Osteoblast (primary cell): ENCODE results near the gene HMHB1. TPM values are rescaled to one million over a fixed set of nuclear protein-coding genes. Genes with fewer than 3 reads are reported as not detected.

Source experiments
- DNase-seq: peaks from one replicate; pipeline ENCODE4 v3.0.0; 2011; ENCODE audit warnings: low spot score, mixed read lengths; ENCODE audit not compliant: insufficient read length; ENCODE audit errors: missing footprints
- H2AFZ ChIP-seq: 2 replicates; pipeline ENCODE4 v1.6.0; 2011; ENCODE audit warnings: mild to moderate bottlenecking, low read length
- H3K27ac ChIP-seq: 2 replicates; pipeline ENCODE4 v1.5.1; 2011; ENCODE audit warnings: mild to moderate bottlenecking, low read depth, low read length, moderate library complexity
- H3K27me3 ChIP-seq: 2 replicates; pipeline ENCODE4 v1.6.0; 2012; ENCODE audit warnings: mild to moderate bottlenecking, control low read depth, inconsistent platforms, low read length, moderate library complexity; ENCODE audit not compliant: insufficient read depth
- H3K36me3 ChIP-seq: 2 replicates; pipeline ENCODE4 v1.5.1; 2011; ENCODE audit warnings: mild to moderate bottlenecking, low read length, control low read depth, moderate library complexity; ENCODE audit not compliant: insufficient read depth
- H3K4me1 ChIP-seq: 2 replicates; pipeline ENCODE4 v1.5.1; 2011; ENCODE audit warnings: mild to moderate bottlenecking, low read length, control low read depth, moderate library complexity; ENCODE audit not compliant: insufficient read depth
- H3K4me2 ChIP-seq: 2 replicates; pipeline ENCODE4 v1.6.0; 2011; ENCODE audit warnings: mild to moderate bottlenecking, low read length; ENCODE audit not compliant: insufficient read depth
- H3K4me3 ChIP-seq: fragments of 200-600 bp; sonication (generic); 3 replicates; pipeline ENCODE4 v1.5.1; 2012; ENCODE audit warnings: mild to moderate bottlenecking, low read length, inconsistent platforms; ENCODE audit not compliant: insufficient read depth
- H3K79me2 ChIP-seq: 2 replicates; pipeline ENCODE4 v1.6.0; 2012; ENCODE audit warnings: mild to moderate bottlenecking, low read length, control low read depth, inconsistent platforms; ENCODE audit not compliant: insufficient read depth
- H3K9me3 ChIP-seq: 2 replicates; pipeline ENCODE4 v1.5.1; 2011; ENCODE audit warnings: low read depth, low read length, control low read depth
- H4K20me1 ChIP-seq: 2 replicates; pipeline ENCODE4 v1.6.0; 2012; ENCODE audit warnings: mild to moderate bottlenecking, low read length, control low read depth; ENCODE audit not compliant: insufficient read depth
- total RNA-seq: library from RNA; depleted of rRNA; stranded (reverse); fragments of >200 nt; gene quantifications from 2 replicates; pipeline ENCODE4 v1.2.3, GENCODE V29; 2012
- TF ChIP-seq, protein P1 (sequence below): IDR thresholded peaks from 2 replicates; pipeline ENCODE4 v1.5.1; 2011; ENCODE audit warnings: mild to moderate bottlenecking, low read depth, low read length, moderate library complexity; ENCODE audit errors: extremely low read depth

The HMHB1 gene
- total RNA-seq, 1 donor: not detected

DNA sequence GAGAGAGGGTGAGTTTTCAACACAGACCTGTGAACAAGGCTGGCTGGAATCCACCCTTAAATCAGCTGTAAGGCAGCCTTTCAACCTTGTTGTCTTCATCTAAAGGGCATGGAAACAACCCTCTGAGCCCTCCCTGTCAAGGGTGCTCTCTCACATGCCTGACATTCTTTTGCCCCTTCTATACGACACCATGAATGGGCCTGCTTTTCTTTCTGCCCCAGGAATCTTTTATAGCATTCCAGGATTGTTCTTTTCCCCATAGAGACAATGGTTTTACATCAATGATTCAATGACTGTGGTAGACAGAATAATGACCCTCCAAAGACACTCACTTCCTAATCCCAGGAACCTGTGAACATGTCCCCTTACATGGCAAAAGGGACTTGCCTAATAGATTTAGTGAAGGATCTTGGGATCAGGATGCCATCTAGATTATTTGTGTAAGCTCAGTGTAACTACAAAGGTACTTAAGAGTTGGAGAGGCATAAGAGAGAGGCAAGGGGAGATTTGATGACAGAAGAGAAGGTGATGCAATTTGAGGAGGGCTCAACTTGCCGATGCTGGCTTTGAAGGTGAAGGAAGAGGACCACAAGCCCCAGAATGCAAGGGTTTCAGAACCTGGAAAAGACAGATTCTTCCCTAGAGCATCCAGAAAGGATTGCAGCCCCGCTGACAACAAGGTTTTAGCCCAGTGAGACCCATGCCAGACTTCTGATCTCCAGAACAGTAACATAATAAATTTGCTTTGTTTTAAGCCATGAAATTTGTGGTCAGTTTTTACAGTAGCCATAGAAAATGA lies 29.2 kb upstream of the HMHB1 start:
- H4K20me1 ChIP-seq: no peaks in the 10 kb centered on the region
- no peaks in the 10 kb centered on the region for H3K27me3 ChIP-seq
- no peak overlapping the region for H3K27ac ChIP-seq
- H3K4me3 ChIP-seq: no peak overlapping the region
- TF ChIP-seq, protein P1, sequence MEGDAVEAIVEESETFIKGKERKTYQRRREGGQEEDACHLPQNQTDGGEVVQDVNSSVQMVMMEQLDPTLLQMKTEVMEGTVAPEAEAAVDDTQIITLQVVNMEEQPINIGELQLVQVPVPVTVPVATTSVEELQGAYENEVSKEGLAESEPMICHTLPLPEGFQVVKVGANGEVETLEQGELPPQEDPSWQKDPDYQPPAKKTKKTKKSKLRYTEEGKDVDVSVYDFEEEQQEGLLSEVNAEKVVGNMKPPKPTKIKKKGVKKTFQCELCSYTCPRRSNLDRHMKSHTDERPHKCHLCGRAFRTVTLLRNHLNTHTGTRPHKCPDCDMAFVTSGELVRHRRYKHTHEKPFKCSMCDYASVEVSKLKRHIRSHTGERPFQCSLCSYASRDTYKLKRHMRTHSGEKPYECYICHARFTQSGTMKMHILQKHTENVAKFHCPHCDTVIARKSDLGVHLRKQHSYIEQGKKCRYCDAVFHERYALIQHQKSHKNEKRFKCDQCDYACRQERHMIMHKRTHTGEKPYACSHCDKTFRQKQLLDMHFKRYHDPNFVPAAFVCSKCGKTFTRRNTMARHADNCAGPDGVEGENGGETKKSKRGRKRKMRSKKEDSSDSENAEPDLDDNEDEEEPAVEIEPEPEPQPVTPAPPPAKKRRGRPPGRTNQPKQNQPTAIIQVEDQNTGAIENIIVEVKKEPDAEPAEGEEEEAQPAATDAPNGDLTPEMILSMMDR: no peak
- no peak for DNase-seq
- H3K4me2 ChIP-seq: no peak overlapping the region
- H3K36me3 ChIP-seq: no peaks in the 10 kb centered on the region
- no peak overlapping the region for H2AFZ ChIP-seq
- no peaks in the 10 kb centered on the region for H3K9me3 ChIP-seq
- no peaks in the 10 kb centered on the region for H3K79me2 ChIP-seq
- peaks cover 7% of the 10 kb centered on the region for H3K4me1 ChIP-seq

- TF ChIP-seq, protein P1: no peak
- no peak for DNase-seq
- peaks cover 16% of the 10 kb centered on the region for H3K4me1 ChIP-seq
- H3K4me2 ChIP-seq: no peak overlapping the region
- no peaks in the 10 kb centered on the region for H3K9me3 ChIP-seq
- no peaks in the 10 kb centered on the region for H3K79me2 ChIP-seq
- no peaks in the 10 kb centered on the region for H3K36me3 ChIP-seq
- H4K20me1 ChIP-seq: no peaks in the 10 kb centered on the region
- no peak overlapping the region for H3K4me3 ChIP-seq
- H3K27me3 ChIP-seq: no peaks in the 10 kb centered on the region
- H3K27ac ChIP-seq: no peak overlapping the region
- no peak overlapping the region for H2AFZ ChIP-seq
Observed at GRCh38 chr5:143788401-143788800, 23.6 kb upstream of the HMHB1 start.

DNA sequence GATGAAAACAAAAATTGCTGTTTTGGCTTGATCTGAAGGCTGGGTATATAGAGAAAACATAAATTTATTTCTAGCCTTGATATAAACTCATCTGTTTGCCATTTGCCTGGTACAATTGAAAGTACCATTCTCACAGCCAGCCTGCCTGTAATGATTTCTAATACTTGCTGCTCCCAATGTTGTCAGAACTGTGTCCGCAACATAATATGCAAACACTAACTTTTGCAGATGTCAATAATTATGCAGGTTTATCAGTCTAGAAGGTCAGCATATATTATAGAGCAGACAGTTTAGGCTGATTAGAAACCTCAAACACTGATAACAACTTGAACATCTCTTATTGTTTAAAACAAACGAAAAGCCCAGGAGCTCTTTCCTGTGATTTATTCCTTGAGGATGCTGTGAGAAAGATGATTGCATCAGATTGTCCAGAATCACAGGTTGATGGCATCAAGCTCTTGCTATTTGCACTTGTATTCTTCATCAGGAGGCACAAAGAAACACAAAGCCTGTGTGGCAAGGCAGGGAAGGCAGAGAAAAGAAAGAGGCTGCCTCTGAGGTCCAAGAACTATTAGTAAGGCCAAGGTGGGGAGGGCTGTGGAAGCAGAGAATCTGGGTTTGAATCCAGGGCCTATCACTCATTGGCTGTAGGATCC lies 21.4 kb upstream of the HMHB1 start:
- no peaks in the 10 kb centered on the region for H3K79me2 ChIP-seq
- no peak overlapping the region for H3K27ac ChIP-seq
- TF ChIP-seq, protein P1: no peak
- DNase-seq: no peak
- H3K36me3 ChIP-seq: no peaks in the 10 kb centered on the region
- H3K4me1 ChIP-seq: peaks cover 16% of the 10 kb centered on the region
- no peaks in the 10 kb centered on the region for H3K9me3 ChIP-seq
- no peak overlapping the region for H3K4me3 ChIP-seq
- H4K20me1 ChIP-seq: no peaks in the 10 kb centered on the region
- no peak overlapping the region for H3K4me2 ChIP-seq
- no peak overlapping the region for H2AFZ ChIP-seq
- no peaks in the 10 kb centered on the region for H3K27me3 ChIP-seq
